ENCODE measurements around the gene TMEM125.
A peak's percentile ranks its signal among the peaks of the same experiment; 100 is the strongest.

TMEM125 gene

GRCh38 chr1:43315963-43316737, 46.4 kb downstream of the TMEM125 start:
- peak; percentile 45 for DNase-seq (ENCODE audit: low read depth)
- no peak overlapping the region for H3K4me3 ChIP-seq (replicated peaks; ENCODE audit: low read depth, low read length)
- TF ChIP-seq, protein P1, sequence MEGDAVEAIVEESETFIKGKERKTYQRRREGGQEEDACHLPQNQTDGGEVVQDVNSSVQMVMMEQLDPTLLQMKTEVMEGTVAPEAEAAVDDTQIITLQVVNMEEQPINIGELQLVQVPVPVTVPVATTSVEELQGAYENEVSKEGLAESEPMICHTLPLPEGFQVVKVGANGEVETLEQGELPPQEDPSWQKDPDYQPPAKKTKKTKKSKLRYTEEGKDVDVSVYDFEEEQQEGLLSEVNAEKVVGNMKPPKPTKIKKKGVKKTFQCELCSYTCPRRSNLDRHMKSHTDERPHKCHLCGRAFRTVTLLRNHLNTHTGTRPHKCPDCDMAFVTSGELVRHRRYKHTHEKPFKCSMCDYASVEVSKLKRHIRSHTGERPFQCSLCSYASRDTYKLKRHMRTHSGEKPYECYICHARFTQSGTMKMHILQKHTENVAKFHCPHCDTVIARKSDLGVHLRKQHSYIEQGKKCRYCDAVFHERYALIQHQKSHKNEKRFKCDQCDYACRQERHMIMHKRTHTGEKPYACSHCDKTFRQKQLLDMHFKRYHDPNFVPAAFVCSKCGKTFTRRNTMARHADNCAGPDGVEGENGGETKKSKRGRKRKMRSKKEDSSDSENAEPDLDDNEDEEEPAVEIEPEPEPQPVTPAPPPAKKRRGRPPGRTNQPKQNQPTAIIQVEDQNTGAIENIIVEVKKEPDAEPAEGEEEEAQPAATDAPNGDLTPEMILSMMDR (IDR thresholded peaks at IDR 0.05; ENCODE audit: low read length, missing control alignments): no peak

DNA sequence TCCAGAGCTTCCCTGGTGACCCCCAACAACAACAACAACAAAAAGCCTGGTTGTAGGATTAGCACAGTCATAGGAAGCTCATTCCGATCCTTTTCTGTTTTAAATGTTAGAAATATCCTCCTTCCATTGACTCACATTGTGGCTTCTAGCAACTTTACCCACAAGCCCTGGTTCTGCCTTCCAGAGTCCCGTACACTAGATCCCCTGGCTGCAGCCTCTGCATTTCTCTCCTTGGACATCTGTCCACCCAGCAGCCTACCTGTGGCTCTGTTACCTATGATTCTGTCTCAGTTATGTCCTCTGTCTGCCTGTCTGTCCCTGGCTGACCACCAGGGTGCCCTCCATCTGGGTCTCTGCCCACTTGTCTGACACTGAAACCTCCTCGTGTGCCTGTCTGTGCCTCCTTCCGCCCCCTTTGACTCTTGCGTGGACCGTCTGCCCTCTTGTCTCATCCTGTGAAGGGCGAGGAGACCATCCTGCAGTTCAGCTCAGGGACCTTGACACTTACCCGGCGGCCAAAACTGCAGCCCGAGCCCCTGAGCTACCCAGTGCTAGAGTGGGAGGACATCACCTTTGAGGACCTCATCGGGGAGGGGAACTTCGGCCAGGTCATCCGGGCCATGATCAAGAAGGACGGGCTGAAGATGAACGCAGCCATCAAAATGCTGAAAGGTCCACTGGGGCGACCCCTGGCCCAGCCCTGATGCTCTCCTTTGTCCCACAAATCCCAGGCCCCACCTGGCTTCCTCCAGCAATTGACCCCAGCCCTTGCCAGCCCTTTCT, 47.1 kb downstream of the TMEM125 start:
- TF ChIP-seq, protein P1 (IDR thresholded peaks at IDR 0.05; ENCODE audit: low read length, missing control alignments): peak; percentile 23
- DNase-seq (ENCODE audit: low read depth): no peak
- no peak overlapping the region for H3K4me3 ChIP-seq (replicated peaks; ENCODE audit: low read depth, low read length)

- DNase-seq (ENCODE audit: low read depth): no peak
These were observed 48.2 kb downstream of the TMEM125 start for GRCh38 chr1:43317817-43318471.

GRCh38 chr1:43318831-43319230, 49.0 kb downstream of the TMEM125 start:
- TF ChIP-seq, protein P1 (IDR thresholded peaks at IDR 0.05; ENCODE audit: low read length, missing control alignments): no peak
- DNase-seq (ENCODE audit: low read depth): no peak

More at GRCh38 chr1:43317817-43318471, 48.2 kb downstream of the TMEM125 start:
- H3K4me3 ChIP-seq (replicated peaks; ENCODE audit: low read depth, low read length): no peak overlapping the region
- TF ChIP-seq, protein P1 (IDR thresholded peaks at IDR 0.05; ENCODE audit: low read length, missing control alignments): no peak

DNA sequence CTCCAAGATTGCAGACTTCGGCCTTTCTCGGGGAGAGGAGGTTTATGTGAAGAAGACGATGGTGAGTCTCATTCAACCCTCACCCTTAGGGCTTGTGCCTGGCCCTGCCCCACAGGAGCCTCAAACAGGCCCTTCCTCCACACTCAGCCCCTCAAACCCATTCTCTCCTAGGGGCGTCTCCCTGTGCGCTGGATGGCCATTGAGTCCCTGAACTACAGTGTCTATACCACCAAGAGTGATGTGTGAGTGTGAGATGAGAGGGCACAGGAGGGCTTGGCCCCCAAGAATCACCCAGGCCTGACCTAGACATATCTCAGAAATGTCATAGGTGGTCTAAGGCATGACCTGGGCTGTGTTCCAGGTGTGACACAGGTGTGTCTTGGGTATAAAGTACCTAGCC, 49.5 kb downstream of the TMEM125 start:
- TF ChIP-seq, protein P1 (IDR thresholded peaks at IDR 0.05; ENCODE audit: low read length, missing control alignments): no peak
- H3K4me3 ChIP-seq (replicated peaks; ENCODE audit: low read depth, low read length): no peak overlapping the region
- no peak for DNase-seq (ENCODE audit: low read depth)

More at GRCh38 chr1:43318831-43319230, 49.0 kb downstream of the TMEM125 start:
- no peak overlapping the region for H3K4me3 ChIP-seq (replicated peaks; ENCODE audit: low read depth, low read length)

DNA sequence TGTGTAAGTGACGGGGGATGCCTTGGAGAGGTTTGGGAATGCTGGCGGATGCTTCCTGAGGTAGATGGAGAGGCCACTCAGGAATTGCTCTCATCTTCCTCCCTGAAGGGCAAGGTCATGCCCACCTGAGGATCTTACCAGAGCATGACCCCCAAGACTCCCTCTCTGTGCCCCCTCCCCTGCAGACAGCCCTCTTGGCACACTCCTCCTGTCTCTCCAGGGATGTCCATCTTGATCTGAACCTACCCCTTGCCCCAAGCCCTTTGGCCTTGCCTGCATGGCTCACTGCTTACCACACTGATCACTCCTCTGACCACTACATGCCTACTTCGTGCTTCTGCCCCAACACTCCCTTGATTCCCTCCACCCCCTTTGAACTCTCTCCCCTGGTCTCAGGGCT, 50.0 kb downstream of the TMEM125 start:
- TF ChIP-seq, protein P1 (IDR thresholded peaks at IDR 0.05; ENCODE audit: low read length, missing control alignments): no peak
- no peak for DNase-seq (ENCODE audit: low read depth)

More for the DNA sequence above, 50.0 kb downstream of the TMEM125 start:
- no peak overlapping the region for H3K4me3 ChIP-seq (replicated peaks; ENCODE audit: low read depth, low read length)

All from fibroblast of pulmonary artery (primary cell).